Epidermal melanocyte (primary cell): Measurements from ENCODE around the gene ARFGAP1.
"Not testable (repeated sequence)": the region's sequence is repeated elsewhere in the genome, so short reads cannot be mapped to it uniquely, and the experiment has no call there.

Source experiments
- DNase-seq: peaks from one replicate; pipeline ENCODE4 v3.0.0; 2011; ENCODE audit warnings: low spot score; ENCODE audit not compliant: insufficient read length

ARFGAP1 gene

GRCh38 chr20:63330940-63331339 is 58.3 kb downstream of the ARFGAP1 start:
- no peak for DNase-seq

- DNase-seq, result no peak
These were observed 59.3 kb downstream of the ARFGAP1 start for GRCh38 chr20:63331741-63332400.

DNA sequence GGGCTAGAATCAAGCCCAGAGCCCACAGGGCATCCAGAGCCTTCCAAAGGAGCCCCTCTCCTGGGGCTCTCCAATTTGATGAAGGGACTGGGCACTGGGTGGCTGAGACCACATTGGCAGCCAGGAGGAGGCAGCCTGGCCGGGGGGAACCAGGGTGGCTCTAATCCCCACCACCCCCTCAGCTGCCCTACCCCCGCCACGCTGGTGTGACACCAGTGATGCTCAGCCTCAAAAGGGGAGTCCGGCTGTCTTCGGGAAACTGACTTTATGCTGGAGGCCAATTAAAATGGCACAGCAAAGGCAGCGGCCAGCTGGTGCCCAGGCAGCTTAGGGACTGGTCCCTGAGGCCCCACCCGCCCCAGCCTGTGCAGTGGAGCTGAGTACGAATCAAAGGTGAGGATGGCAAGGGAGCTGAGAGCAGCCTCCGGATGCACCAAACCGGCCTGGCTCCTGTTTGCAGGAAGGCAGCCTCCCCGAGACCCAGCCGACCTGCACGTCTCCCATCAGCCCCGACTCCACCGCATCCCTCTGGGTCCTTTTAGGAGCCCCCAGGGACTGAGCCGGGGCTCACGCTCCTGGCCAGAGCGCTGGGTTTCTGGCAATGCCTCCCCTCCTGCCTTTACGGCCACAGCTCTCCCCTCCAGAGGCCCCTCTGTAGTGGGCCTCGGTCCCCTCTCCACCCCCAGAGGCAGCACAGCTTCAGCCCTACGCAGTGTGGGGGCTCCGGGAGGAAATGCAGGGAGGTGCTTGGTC is 60.1 kb downstream of the ARFGAP1 start:
- no peak for DNase-seq

- DNase-seq, result no peak
These were observed 60.7 kb downstream of the ARFGAP1 start for GRCh38 chr20:63333241-63333836.

DNA sequence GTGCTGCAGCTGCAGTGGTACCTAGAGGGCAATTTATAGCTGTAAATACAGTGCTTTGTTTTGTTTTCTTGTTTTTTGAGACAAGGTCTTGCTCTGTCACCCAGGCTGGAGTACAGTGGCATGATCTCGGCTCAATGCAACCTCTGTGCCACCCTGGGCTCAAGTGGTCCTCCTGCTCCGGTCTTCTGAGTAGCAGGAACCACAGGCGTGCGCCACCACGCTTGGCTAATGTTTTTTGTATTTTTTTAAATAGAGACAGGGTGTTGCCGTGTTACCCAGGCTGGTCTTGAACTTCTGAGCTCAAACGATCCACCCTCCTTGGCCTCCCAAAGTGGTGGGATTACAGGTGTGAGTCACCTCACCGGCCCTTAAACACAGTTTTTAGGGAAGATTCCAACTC is 61.7 kb downstream of the ARFGAP1 start:
- no peak for DNase-seq

GRCh38 chr20:63335060-63335459 is 62.4 kb downstream of the ARFGAP1 start:
- not testable (repeated sequence) for DNase-seq

- DNase-seq, result no peak
These were observed 63.1 kb downstream of the ARFGAP1 start for GRCh38 chr20:63335711-63336110.

DNA sequence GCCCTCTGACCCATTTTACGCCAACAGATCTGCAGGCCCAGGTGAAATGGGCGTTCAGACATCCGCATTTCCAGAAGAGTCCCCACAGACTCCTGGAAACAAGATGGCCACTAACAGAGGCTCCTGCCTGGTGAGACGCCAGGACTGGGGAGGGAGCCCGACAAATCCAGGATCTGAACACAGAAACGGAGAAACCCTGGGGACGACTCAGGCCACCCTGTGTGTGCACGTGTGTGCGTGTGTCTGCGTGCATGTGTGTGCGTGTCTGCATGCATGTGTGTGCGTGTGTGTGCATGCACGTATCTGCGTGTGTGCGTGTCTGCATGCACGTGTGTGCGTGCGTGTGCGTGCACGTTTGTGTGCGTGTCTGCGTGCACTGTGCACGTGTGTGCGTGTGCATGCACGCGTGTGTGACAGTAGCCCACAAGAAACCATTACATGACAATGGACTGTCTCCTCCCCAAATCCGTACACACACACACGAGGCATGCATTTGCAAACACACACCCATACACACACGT is 63.7 kb downstream of the ARFGAP1 start:
- no peak for DNase-seq

DNA sequence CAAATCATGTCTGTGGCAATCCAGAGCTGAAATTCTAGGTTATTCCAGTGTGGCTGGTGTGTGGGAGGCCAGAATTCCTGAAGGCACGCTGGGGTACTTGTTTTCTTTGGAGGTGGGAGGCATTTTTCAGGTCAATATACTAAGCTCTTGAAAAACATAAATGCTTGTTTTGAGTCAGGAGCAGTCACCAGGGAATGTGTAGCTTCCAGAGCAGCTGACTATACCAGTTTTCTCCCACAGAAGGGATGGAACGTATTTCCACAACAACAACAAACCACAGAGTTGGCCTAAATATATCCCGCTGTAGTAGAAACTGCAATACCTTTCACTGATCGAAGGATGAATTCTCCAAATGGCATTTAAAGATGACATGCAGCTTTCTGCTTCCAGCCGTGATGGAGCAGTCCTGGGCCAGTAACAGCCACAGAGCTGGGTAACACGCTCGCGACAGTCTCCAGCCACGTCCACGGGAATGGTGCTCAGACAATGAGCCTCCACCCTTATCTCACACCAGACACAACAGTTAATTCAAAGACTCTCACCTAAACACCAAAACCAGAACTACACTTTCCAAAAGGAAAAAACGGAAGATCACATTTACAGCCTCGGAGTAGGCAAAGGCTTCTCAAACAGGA is 65.3 kb downstream of the ARFGAP1 start:
- DNase-seq, result no peak
